Skeletal muscle tissue (tissue), 4 donors: ENCODE results near the gene PBX3. TPM values are rescaled to one million over a fixed set of nuclear protein-coding genes. Genes with fewer than 3 reads are reported as not detected.

Experiments
- H3K27ac ChIP-seq: one replicate; pipeline ENCODE4 v1.7.0; 2013; ENCODE audit warnings: mild to moderate bottlenecking, low read depth, low read length, inconsistent platforms
- H3K27me3 ChIP-seq, 3 donors: one replicate each; pipeline ENCODE4 v1.7.0; 2013; ENCODE audit warnings: low read length in 3 of 3; ENCODE audit not compliant: control insufficient read depth in 3 of 3, insufficient read depth in 3 of 3
- H3K36me3 ChIP-seq, 3 donors: one replicate each; pipeline ENCODE4 v1.7.0; 2013; ENCODE audit warnings: low read length in 3 of 3; ENCODE audit not compliant: control insufficient read depth in 3 of 3, insufficient read depth in 3 of 3
- H3K4me1 ChIP-seq, 3 donors: one replicate each; pipeline ENCODE4 v1.7.0; 2013; ENCODE audit warnings: low read length in 3 of 3, mild to moderate bottlenecking in 3 of 3; ENCODE audit not compliant: control insufficient read depth in 3 of 3, insufficient read depth in 3 of 3
- H3K4me3 ChIP-seq, 3 donors: one replicate each; pipeline ENCODE4 v1.7.0; 2013; ENCODE audit warnings: low read length in 3 of 3
- H3K9ac ChIP-seq, 3 donors: one replicate each; pipeline ENCODE4 v1.7.0; 2013; ENCODE audit warnings: low read length in 3 of 3, mild to moderate bottlenecking in 3 of 3, moderate library complexity in 2 of 3, low read depth in 1 of 3
- H3K9me3 ChIP-seq, 3 donors: one replicate each; pipeline ENCODE4 v1.7.0; 2013; ENCODE audit warnings: low read length in 3 of 3; ENCODE audit not compliant: control insufficient read depth in 3 of 3
- total RNA-seq: library from RNA; depleted of rRNA; stranded (reverse); fragments of >200 nt; gene quantifications from one replicate; pipeline ENCODE4 v1.2.3, GENCODE V29; 2014
- donor health status: Osteomylitis.

The PBX3 gene
- total RNA-seq, 1 donor from 2014 or later: 14.1 TPM

DNA sequence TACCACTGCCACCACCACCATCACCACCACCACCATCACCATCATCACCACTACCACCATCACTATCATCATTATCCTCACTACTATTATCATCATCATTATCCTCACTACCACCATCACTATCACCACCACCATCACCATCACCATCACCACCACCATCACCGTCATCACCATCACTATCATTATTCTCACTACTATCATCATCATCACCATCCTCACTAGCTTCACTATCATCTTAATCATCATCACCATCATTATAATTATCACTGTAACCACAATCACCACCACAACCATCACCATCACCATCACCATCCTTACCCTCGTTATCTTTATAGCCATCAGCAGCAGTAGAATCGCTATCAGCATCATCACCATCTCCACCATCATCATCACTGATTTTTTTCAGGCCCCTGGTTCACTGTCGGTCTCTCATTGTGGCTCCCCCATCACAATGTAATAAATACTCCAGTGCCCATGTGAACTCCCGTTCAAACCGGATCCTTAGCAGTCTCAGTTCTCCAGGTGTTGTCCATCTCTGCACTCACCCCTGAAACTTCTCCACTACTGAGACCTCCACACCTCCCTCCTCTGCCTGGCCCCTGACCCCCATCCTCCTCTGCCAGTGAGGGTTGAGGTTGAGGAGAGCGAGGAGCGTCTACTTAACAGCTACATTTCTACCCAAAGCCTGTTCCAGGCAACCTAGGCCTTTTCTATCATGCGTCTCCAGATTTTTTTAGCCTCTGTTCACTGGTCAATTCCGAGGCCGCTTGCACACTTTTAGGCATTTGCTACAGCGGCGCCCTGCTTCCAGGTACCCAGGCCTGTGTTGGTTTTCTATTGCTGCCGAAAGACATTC lies 238.2 kb downstream of the PBX3 start:
- no peaks in the 10 kb centered on the region for H3K4me1 ChIP-seq
- H3K9me3 ChIP-seq: no peaks in the 10 kb centered on the region
- H3K36me3 ChIP-seq: no peaks in the 10 kb centered on the region
- no peak overlapping the region for H3K27ac ChIP-seq
- H3K4me3 ChIP-seq: no peak overlapping the region
- peaks cover 0 to 12% (median 0%) of the 10 kb centered on the region in 3 donors for H3K27me3 ChIP-seq
- H3K9ac ChIP-seq: no peak overlapping the region

DNA sequence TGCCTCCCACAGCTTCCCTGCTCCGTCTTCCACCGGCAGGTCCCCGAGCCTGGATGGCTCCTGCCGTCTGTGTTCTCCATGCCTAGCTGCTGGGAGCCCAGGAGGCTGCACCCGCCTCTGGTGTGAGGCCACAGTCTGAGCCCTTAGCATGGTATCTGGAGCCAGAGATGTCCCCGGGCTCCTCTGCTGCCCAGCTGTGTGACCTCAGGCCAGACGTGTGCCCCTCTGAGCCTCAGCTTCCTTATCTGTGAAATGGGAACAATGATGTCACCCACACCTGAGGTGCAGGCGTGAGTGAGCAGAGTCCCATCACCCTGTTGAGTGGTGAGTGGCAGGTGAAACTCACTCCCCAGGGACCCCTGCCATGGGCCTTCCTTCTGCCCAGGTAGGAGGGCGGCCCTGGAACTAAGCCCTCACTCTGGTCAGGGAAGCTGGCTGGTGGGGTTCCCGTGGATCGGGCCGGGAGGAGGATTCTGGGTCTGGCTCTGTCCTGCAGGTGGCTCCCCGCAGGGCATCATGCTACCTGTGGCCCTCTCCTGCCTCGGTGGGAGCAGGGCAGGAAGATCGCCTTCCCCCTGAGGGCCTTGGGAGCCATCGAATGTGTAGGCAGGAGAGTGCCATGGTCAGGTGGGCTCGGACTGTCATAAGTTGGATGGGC lies 239.0 kb downstream of the PBX3 start:
- no peak overlapping the region for H3K4me3 ChIP-seq
- peaks cover 0 to 12% (median 0%) of the 10 kb centered on the region in 3 donors for H3K27me3 ChIP-seq
- no peak overlapping the region for H3K9ac ChIP-seq
- no peaks in the 10 kb centered on the region for H3K4me1 ChIP-seq
- no peaks in the 10 kb centered on the region for H3K9me3 ChIP-seq
- H3K27ac ChIP-seq: no peak overlapping the region
- H3K36me3 ChIP-seq: no peaks in the 10 kb centered on the region

DNA sequence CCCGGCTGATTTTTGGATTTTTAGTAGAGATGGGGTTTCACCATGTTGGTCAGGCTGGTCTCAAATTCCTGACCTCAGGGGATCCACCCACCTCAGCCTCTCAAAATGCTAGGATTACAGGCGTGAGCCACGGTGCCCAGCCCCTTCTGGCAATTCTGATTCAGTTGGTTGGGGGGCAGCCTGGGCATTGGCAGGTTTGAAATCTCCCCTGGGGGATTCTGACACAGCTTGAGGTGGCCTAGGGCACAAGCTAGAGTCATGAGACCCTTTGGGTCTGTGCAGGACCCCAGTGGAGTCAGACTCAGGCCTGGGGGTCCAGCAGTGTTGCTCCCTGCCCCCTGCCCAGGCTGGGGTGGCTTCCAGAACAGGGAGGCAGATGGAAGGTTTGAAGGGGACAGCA lies 239.8 kb downstream of the PBX3 start:
- H3K4me3 ChIP-seq: no peak overlapping the region
- H3K27ac ChIP-seq: no peak overlapping the region
- no peak overlapping the region for H3K9ac ChIP-seq
- no peaks in the 10 kb centered on the region for H3K4me1 ChIP-seq
- H3K27me3 ChIP-seq: peaks cover 0 to 12% (median 0%) of the 10 kb centered on the region in 3 donors
- H3K9me3 ChIP-seq: no peaks in the 10 kb centered on the region
- H3K36me3 ChIP-seq: no peaks in the 10 kb centered on the region

DNA sequence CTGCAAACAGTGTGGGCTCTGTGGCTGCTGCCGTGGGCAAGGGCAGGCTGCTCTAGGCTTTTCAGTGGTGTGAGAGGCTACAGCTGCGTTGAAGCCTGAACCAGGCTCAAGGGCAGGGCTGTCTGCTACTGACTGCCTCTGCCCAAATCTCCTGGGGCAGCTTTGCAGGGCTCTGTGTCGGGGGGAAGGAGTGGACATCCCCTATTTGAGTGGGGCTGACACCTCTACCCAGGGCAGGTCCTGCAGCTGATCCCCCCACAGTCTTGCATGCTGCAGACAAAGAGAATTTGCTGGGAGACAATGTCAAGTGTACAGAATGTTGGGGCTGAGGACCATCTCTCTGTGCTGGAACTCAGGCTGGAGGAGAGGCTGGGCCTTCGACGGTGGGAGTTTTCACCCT lies 240.2 kb downstream of the PBX3 start:
- H3K36me3 ChIP-seq: no peaks in the 10 kb centered on the region
- no peak overlapping the region for H3K27ac ChIP-seq
- H3K4me1 ChIP-seq: no peaks in the 10 kb centered on the region
- H3K9me3 ChIP-seq: no peaks in the 10 kb centered on the region
- no peak overlapping the region for H3K9ac ChIP-seq
- H3K27me3 ChIP-seq: peaks cover 0 to 12% (median 0%) of the 10 kb centered on the region in 3 donors
- no peak overlapping the region for H3K4me3 ChIP-seq

DNA sequence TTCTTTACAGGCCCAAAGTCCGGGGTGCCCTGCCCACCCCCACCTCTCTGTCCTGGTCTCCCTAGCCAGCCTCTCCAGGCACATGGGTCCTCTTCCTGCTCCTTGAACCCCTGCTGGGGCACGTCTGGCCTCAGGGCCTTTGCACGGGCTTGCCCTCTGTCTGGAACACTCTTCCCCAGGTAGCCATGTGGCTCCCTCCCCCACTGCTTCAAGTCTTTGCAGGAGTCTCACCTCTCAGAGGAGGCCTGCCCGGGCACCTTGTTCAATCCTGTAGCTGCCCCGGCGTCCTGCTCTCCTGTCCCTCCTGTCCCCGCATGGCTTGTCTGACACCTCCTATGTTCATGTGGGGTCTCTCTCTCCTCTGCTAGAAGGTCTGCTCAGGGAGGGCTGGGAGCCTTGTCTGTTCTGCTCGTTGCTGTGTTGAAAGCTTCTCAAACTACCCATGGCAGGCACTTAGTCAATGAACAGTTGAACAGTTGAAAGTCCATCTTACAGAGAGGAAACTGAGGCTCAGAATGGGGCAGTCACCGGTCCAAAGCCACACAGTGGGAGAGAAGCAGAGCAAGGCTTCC lies 241.4 kb downstream of the PBX3 start:
- no peak overlapping the region for H3K27ac ChIP-seq
- no peaks in the 10 kb centered on the region for H3K9me3 ChIP-seq
- H3K36me3 ChIP-seq: no peaks in the 10 kb centered on the region
- no peak overlapping the region for H3K4me3 ChIP-seq
- no peaks in the 10 kb centered on the region for H3K4me1 ChIP-seq
- peaks cover 0 to 3% (median 3%) of the 10 kb centered on the region in 3 donors for H3K27me3 ChIP-seq
- no peak overlapping the region for H3K9ac ChIP-seq

DNA sequence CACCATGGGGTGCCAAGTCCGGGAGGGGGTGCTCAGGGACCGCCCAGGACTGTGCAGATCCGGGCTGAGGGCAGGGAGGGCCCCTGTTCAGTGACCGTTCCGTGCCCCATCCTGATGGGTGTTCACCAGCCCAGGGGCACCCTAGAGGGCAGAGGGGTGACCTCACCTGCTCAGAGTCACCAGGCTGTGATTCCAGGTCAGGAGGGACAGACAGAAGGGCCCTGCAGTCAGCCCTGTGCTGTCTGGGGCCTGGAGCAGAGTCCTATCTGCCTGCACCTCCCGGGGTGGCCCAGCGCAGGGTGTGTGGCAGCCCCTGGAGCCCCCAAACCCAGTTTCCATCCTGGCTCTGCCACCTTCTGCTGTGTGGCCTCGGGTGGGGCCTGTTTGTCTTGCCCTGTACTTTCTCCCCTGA lies 241.9 kb downstream of the PBX3 start:
- Histone ChIP-seq H3K4me1 (no peaks in the 10 kb centered on the region), H3K27ac (no peak overlapping the region), H3K9me3 (no peaks in the 10 kb centered on the region)

DNA sequence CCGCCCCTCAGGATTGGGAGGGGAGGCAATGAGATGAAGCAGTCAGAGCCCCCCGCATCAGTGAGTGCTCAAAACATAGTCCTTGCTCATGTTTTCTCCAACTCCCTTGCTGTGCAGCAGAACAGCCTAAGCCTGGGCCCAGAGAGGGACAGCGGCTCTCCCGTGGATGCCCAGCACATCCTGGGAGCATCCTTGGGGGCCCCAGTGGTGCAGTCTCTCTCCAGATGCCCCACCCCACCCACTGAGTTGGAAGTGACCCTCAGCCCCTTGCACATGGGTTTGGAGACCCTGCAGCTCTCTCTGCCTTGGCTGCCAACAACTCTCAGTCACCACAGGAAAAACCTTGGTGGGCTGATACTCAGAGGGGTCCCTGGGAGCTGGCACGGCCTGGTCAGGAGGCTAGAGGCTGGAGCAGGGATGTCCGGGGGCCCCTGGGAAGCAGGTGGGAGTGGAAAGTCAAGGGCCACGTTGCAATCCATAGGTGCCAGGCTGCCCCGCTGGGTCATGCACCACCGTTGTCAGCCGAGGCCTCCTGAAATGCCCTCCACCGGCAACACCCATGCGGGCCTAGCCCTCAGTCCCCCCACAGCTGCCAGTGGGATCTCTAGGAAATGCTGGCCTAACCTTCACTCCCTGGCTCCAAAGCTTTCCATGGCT lies 242.5 kb downstream of the PBX3 start:
- Histone ChIP-seq H3K4me3 (no peak overlapping the region), H3K27ac (no peak overlapping the region), H3K4me1 (no peaks in the 10 kb centered on the region), H3K9me3 (no peaks in the 10 kb centered on the region), H3K9ac (no peak overlapping the region), H3K36me3 (no peaks in the 10 kb centered on the region), H3K27me3 (peaks cover 0 to 3% (median 0%) of the 10 kb centered on the region in 3 donors)

More for the DNA sequence above, 241.9 kb downstream of the PBX3 start:
- no peaks in the 10 kb centered on the region for H3K36me3 ChIP-seq
- H3K4me3 ChIP-seq: no peak overlapping the region
- peaks cover 0 to 3% (median 0%) of the 10 kb centered on the region in 3 donors for H3K27me3 ChIP-seq
- no peak overlapping the region for H3K9ac ChIP-seq

DNA sequence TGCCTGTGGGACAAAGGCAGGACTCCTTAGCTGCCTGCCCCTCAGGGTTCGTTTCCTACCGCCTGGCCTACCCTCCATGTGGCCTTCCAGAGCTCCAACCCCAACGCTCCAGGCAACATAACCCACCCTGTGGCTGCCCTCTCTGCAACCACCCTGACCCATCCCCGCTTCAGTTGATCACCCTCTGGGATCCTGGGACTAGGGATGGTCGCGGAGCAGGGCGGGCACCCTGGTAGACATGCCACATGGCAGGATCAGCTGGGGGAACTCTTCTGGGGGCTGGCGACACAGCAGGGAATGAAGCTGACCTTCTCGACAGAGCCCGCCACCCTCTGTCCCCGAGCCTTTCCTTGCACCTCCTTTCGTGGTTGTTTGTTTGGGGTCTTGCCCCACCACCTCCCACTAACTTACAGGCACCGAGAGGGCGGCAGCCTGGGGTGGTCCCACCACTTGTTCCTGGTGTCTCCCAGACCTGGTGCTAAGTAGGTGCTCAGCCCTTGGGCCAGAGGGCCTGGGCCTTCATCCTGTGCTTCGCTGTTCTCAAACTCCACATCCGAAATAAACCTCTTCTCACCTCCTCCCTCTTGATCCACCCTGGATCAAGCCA lies 243.1 kb downstream of the PBX3 start:
- Histone ChIP-seq H3K27me3 (peaks cover 0 to 3% (median 0%) of the 10 kb centered on the region in 3 donors), H3K9ac (no peak overlapping the region), H3K36me3 (no peaks in the 10 kb centered on the region), H3K4me1 (no peaks in the 10 kb centered on the region), H3K27ac (no peak overlapping the region), H3K9me3 (no peaks in the 10 kb centered on the region), H3K4me3 (no peak overlapping the region)

DNA sequence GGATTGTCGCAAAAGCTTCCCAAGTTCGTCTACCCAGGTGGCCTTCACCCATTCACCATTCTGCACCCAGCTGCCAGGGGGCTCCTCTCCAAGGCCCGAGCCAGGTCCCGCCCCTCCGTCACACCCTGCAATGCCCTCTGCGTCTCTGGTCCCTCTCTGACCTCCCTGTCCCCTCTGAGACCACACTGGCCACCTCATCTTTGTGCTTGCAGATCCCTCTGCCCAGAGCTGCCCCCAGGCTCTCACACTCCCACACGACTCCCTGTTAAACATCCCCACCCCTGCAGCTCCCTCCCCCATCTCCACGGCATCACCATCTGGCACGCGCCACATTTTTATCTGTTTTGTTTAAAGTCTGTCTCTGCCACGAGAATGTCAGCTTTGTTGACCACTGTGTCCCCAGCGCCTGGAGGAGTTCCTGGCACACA lies 243.6 kb downstream of the PBX3 start:
- H3K9ac ChIP-seq: no peak overlapping the region
- H3K9me3 ChIP-seq: no peaks in the 10 kb centered on the region
- no peak overlapping the region for H3K27ac ChIP-seq

More for the DNA sequence above, 243.6 kb downstream of the PBX3 start:
- Histone ChIP-seq H3K4me1 (no peaks in the 10 kb centered on the region), H3K27me3 (peaks cover 0 to 3% (median 2%) of the 10 kb centered on the region in 3 donors), H3K4me3 (no peak overlapping the region), H3K36me3 (no peaks in the 10 kb centered on the region)
